ENCODE measurements around the gene SPAAR.

DNA sequence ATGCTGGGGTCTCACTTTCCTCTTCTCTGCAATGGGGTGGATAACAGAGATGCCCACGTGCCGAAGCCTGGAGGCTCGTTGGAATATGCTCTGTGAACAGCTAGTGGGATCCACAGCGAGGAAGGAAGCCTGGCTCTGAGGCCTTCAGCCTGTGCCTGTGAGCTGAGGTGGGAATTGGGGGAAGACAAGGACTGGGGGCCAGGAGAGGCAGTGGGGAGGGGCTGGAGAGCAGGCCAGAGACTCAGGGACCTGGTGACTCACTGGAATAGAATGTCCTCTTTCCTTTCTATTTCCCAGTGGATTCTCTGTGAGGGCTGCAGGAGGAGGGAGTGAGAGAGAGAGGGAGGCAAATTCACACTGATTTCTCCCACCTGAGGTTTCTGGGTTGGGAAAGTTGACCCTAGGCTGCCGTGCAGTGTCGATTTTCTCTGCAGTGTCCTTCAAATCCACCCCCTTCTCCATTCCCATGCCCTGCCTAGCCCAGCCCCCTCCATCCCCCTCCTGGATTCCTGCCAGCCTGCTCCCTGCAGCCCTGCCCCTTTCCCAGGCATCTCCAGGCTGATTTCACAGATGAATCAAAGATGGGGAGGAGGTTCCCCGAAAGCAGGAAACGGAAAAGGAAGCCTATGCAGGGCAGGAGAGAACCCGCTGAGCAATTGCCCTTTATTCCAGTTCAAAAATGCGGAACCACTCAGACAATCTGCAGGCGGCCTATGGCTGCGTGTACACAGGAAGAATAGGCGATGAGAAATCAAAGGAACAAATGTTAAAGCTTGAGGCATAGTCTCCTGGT is 1.4 kb upstream of the SPAAR start:
- TF ChIP-seq, protein P1, sequence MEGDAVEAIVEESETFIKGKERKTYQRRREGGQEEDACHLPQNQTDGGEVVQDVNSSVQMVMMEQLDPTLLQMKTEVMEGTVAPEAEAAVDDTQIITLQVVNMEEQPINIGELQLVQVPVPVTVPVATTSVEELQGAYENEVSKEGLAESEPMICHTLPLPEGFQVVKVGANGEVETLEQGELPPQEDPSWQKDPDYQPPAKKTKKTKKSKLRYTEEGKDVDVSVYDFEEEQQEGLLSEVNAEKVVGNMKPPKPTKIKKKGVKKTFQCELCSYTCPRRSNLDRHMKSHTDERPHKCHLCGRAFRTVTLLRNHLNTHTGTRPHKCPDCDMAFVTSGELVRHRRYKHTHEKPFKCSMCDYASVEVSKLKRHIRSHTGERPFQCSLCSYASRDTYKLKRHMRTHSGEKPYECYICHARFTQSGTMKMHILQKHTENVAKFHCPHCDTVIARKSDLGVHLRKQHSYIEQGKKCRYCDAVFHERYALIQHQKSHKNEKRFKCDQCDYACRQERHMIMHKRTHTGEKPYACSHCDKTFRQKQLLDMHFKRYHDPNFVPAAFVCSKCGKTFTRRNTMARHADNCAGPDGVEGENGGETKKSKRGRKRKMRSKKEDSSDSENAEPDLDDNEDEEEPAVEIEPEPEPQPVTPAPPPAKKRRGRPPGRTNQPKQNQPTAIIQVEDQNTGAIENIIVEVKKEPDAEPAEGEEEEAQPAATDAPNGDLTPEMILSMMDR (conservative IDR thresholded peaks at IDR 0.05; ENCODE audit: low read depth, low read length): no peak
- no peak for TF ChIP-seq EZH2 (IDR thresholded peaks at IDR 0.05; ENCODE audit: borderline replicate concordance, low read depth, low read length, poor library complexity, severe bottlenecking)

Measured in A673 (cell line).